ENCODE data around the gene CPOX.

CPOX gene

GRCh38 chr3:98532709-98533571, 60.5 kb downstream of the CPOX start:
- H3K27ac ChIP-seq, result no peak overlapping the region
- no peaks in the 10 kb centered on the region for H3K9me3 ChIP-seq (ENCODE audit: control insufficient read depth, low read length)
- H3K9ac ChIP-seq, result no peak overlapping the region
- H3K4me3 ChIP-seq (ENCODE audit: low read depth, low read length), result no peak overlapping the region
- no peaks in the 10 kb centered on the region for H3K27me3 ChIP-seq (ENCODE audit: control insufficient read depth, insufficient read depth, low read length)
- no peak for TF ChIP-seq CTCF (IDR thresholded peaks at IDR 0.05)
- no peak overlapping the region for H3K4me2 ChIP-seq (ENCODE audit: low read length)
- no peaks in the 10 kb centered on the region for H3K36me3 ChIP-seq (ENCODE audit: control insufficient read depth, insufficient read depth, low read length)
- H3K4me1 ChIP-seq, result no peaks in the 10 kb centered on the region
- no peak overlapping the region for H2AFZ ChIP-seq
- no peaks in the 10 kb centered on the region for H3K79me2 ChIP-seq

- H3K4me3 ChIP-seq (ENCODE audit: low read depth, low read length), result no peak overlapping the region
- H3K9me3 ChIP-seq (ENCODE audit: control insufficient read depth, low read length), result no peaks in the 10 kb centered on the region
- no peaks in the 10 kb centered on the region for H3K36me3 ChIP-seq (ENCODE audit: control insufficient read depth, insufficient read depth, low read length)
- H3K4me1 ChIP-seq, result no peaks in the 10 kb centered on the region
- H3K9ac ChIP-seq, result no peak overlapping the region
- H3K27ac ChIP-seq, result no peak overlapping the region
- H3K4me2 ChIP-seq (ENCODE audit: low read length), result no peak overlapping the region
- H2AFZ ChIP-seq, result no peak overlapping the region
- no peaks in the 10 kb centered on the region for H3K79me2 ChIP-seq
- TF ChIP-seq CTCF (IDR thresholded peaks at IDR 0.05), result no peak
- H3K27me3 ChIP-seq (ENCODE audit: control insufficient read depth, insufficient read depth, low read length), result no peaks in the 10 kb centered on the region
Observed at GRCh38 chr3:98532275-98532637, 61.2 kb downstream of the CPOX start.

GRCh38 chr3:98531622-98532274, 61.7 kb downstream of the CPOX start, which contains the start of gene GPR15:
TSS of gene GPR15 (plus strand) at chr3:98531978. CDS start at chr3:98532034, 56 bp downstream.
- Histone ChIP-seq H3K36me3 (ENCODE audit: control insufficient read depth, insufficient read depth, low read length) (no peaks in the 10 kb centered on the region), H3K27ac (no peak within 1 kb of the TSS), H3K4me1 (no peaks in the 10 kb centered on the region), H2AFZ (no peak within 1 kb of the TSS), H3K9me3 (ENCODE audit: control insufficient read depth, low read length) (no peaks in the 10 kb centered on the region), H3K9ac (no peak within 1 kb of the TSS), H3K4me2 (ENCODE audit: low read length) (no peak within 1 kb of the TSS), H3K79me2 (no peaks in the 10 kb centered on the region), H3K27me3 (ENCODE audit: control insufficient read depth, insufficient read depth, low read length) (no peaks in the 10 kb centered on the region), H3K4me3 (ENCODE audit: low read depth, low read length) (no peak within 1 kb of the TSS)
- TF ChIP-seq CTCF (IDR thresholded peaks at IDR 0.05), result no peak

- Histone ChIP-seq H3K36me3 (ENCODE audit: control insufficient read depth, insufficient read depth, low read length) (no peaks in the 10 kb centered on the region), H3K9me3 (ENCODE audit: control insufficient read depth, low read length) (no peaks in the 10 kb centered on the region), H3K4me3 (ENCODE audit: low read depth, low read length) (no peak overlapping the region), H3K27ac (no peak overlapping the region), H3K27me3 (ENCODE audit: control insufficient read depth, insufficient read depth, low read length) (no peaks in the 10 kb centered on the region), H3K9ac (no peak overlapping the region), H3K4me2 (ENCODE audit: low read length) (no peak overlapping the region), H3K4me1 (no peaks in the 10 kb centered on the region), H2AFZ (no peak overlapping the region), H3K79me2 (no peaks in the 10 kb centered on the region)
- no peak for TF ChIP-seq CTCF (IDR thresholded peaks at IDR 0.05)
Observed at GRCh38 chr3:98530676-98531075, 62.7 kb downstream of the CPOX start.

Measured in parathyroid adenoma (tissue), 2 donors.